ENCODE data around the gene TWSG1.

- TF ChIP-seq CTCF (IDR thresholded peaks at IDR 0.05): no peak
- no peak for TF ChIP-seq POLR2A (IDR thresholded peaks at IDR 0.05)
Observed at GRCh38 chr18:9444549-9444948, 110.0 kb downstream of the TWSG1 start.

All from vagina (tissue), 2 donors.